Keratinocyte (primary cell): ENCODE measurements around the gene DCBLD2.

Experiments used
- CTCF ChIP-seq, 3 experiments: IDR thresholded peaks in 1 of 3; conservative IDR thresholded peaks in 1 of 3; optimal IDR thresholded peaks in 1 of 3; 2 replicates in 2 of 3; 3 replicates in 1 of 3; pipeline versions ENCODE3 to v1.5.1; 2011; ENCODE audit warnings: low read length in 3 of 3, mild to moderate bottlenecking in 3 of 3, moderate library complexity in 2 of 3, control low read depth in 1 of 3, inconsistent platforms in 1 of 3; ENCODE audit not compliant: insufficient read depth in 2 of 3; ENCODE audit errors: extremely low read depth in 1 of 3
- EZH2 ChIP-seq: IDR thresholded peaks from one replicate; pipeline ENCODE4 v1.6.1; 2012; ENCODE audit warnings: inconsistent platforms, mild to moderate bottlenecking, low read length, moderate library complexity

- no peak for TF ChIP-seq CTCF (optimal IDR thresholded peaks at IDR 0.05 in 1 of 3, IDR thresholded peaks at IDR 0.05 in 1 of 3, conservative IDR thresholded peaks at IDR 0.05 in 1 of 3; ENCODE audit: extremely low read depth in 1 of 3, insufficient read depth in 2 of 3, low read length in 3 of 3)
- TF ChIP-seq EZH2: no peak
These were observed 6.5 kb downstream of the DCBLD2 start for GRCh38 chr3:98894791-98895576.
